HG03342 (cell line): Measurements from ENCODE around the gene MAN2A1.
A peak's percentile ranks its signal among the peaks of the same experiment; 100 is the strongest.
"Not testable (repeated sequence)": the region's sequence is repeated elsewhere in the genome, so short reads cannot be mapped to it uniquely, and the experiment has no call there.

Source experiments
- ATAC-seq: cut with Tn5 transposase; IDR thresholded peaks from one replicate; pipeline ENCODE4 v1.9.1; 2021; ENCODE audit warnings: mild to moderate bottlenecking, moderate library complexity; ENCODE audit not compliant: unreplicated experiment

Gene MAN2A1

GRCh38 chr5:109750463-109750862, 60.7 kb downstream of the MAN2A1 start:
- no peak for ATAC-seq

GRCh38 chr5:109753279-109753678, 63.6 kb downstream of the MAN2A1 start:
- ATAC-seq: no peak

- no peak for ATAC-seq
Measured at GRCh38 chr5:109754319-109754718, 64.6 kb downstream of the MAN2A1 start.

GRCh38 chr5:109755761-109756160, 66.0 kb downstream of the MAN2A1 start:
- ATAC-seq: no peak

GRCh38 chr5:109756543-109757185, 66.9 kb downstream of the MAN2A1 start:
- ATAC-seq: no peak

DNA sequence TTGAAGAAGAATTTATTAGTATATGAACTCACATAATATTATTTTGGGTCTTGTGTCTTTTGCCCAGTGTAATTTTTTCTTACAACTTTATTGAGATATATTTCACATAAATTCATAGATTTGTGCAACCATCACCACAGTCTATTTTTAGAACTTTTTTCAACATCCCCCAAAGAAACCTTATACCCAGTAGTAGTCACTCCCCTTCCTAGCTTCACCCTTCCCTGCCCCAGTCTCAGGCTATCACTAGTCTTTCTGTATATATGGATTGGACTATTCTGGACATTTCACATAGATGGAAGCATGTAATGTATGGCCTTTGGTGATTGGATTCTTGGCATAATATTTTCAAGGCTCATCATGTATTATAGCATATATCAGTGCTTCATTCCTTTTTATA, 67.8 kb downstream of the MAN2A1 start:
- ATAC-seq: no peak

DNA sequence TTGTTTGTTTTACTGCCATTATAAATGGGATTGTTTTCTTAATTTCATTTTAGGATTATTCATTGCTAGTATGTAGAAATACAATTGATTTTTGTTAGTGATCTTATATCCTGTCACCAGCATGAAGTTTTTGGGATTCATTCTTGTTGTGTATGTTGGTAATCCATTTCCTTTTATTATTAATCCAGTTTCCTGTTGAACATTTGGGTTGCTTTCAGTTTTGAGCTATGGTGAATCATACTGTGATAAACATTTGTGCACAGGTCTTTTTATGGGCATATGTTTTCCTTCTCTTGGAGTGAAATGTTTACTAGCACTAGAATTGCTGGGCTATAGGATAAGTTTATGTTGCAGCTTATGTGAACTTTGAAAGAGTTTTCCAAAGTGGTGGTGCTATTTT, 69.6 kb downstream of the MAN2A1 start:
- ATAC-seq: peak; percentile 68

DNA sequence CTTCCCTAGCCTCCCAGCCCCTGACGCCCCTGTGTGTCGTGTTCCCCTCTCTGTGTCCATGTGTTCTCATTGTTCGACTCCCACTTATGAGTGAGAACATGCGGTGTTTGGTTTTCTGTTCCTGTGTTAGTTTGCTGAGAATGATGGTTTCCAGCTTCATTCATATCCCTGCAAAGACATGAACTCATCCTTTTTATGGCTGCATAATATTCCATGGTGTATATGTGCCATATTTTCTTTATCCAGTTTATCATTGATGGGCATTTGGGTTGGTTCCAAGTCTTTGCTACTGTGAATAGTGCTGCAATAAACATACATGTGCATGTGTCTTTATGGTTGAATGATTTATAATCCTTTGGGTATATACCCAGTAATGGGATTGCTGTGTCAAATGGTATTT, 70.4 kb downstream of the MAN2A1 start:
- not testable (repeated sequence) for ATAC-seq

DNA sequence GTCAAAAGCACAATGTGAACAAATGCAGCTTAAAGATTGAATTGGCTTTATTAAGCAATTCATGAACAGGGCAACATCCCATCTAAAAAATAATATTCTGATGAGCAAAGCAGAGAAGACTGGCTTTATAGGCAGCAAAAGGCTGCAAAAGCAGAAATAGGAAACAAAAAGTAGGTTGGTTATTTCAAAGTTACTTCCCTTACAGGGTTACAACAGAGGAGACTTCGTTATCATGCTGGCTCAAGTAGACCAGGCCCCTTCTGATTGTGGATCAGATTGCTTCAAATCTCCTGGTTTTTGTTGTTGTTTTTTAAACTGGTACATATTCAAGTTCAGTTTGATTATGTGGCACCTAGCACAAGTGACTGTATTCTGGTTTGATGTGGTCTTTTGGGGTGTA, 73.1 kb downstream of the MAN2A1 start:
- ATAC-seq: no peak

DNA sequence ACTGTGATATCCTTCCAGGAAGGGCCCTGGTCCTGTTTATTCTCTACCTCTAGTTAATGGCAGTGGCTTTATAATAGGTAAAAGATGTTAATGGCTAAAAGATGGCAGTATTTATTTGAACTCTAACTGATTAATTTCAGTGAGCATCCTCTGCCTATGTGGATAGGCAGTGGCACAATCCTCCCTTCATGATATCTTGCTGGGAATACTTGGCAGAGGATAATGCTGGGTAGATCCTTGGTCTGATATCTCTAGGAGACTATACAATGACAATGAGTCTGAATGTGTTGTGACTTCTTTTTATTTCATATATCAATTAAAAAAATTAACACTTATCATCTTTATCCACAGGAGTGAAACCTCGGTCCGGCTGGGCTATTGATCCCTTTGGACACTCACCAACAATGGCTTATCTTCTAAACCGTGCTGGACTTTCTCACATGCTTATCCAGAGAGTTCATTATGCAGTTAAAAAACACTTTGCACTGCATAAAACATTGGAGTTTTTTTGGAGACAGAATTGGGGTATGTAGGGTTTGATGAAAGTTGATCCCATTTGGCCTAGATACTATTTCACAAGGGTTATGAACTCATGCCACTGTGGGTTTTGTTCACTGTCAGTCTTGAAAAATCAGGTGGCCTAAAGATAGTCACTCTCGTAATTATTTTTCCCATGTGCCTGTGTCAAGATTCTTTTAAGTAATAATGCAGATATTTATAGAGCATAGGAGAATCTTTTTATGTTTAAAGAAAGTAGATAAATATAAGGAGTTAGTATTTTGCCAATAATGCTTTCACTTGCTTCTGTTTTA, 77.7 kb downstream of the MAN2A1 start:
- no peak for ATAC-seq

DNA sequence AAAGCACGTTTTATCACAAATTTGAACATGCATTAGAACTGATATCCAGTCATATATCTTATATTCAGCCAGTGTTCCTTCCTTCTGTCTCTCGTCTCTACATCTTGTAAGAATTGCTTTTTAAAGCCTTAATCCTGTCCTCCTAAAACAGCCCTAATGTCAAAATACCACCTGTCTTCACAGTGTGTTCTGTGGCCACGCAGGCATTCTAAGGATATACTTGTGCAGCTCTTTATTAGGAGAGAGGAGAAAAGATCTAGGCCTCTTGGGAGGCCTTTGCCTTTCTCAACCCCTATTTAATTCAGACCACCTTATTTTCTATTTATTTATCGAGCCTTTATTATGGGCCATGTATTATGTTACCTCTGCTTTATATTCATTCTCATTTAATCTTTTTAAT, 78.3 kb downstream of the MAN2A1 start:
- ATAC-seq: no peak

GRCh38 chr5:109769597-109770291, 80.0 kb downstream of the MAN2A1 start:
- no peak for ATAC-seq

DNA sequence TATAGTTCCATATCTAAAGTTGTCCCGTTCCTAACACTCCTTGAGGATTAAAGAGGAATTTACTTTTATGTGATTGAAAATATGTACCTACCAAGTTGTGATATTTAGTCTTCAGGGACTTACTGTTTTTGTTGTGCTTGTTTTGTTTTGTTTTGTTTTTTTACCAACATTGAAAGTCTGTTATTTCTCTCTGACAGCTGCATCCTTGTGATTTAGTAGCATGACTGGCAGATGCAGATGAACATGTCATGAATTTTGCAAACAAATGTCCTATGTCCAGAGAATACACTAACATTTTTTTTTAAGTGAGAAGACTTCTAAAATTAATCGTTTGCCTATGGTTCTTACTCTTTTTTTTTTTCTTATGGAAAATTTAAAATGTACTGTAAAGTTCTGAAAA, 85.4 kb downstream of the MAN2A1 start:
- ATAC-seq: no peak

- no peak for ATAC-seq
Measured at GRCh38 chr5:109779036-109779735, 89.5 kb downstream of the MAN2A1 start.

GRCh38 chr5:109784687-109785086, 95.0 kb downstream of the MAN2A1 start:
- no peak for ATAC-seq

DNA sequence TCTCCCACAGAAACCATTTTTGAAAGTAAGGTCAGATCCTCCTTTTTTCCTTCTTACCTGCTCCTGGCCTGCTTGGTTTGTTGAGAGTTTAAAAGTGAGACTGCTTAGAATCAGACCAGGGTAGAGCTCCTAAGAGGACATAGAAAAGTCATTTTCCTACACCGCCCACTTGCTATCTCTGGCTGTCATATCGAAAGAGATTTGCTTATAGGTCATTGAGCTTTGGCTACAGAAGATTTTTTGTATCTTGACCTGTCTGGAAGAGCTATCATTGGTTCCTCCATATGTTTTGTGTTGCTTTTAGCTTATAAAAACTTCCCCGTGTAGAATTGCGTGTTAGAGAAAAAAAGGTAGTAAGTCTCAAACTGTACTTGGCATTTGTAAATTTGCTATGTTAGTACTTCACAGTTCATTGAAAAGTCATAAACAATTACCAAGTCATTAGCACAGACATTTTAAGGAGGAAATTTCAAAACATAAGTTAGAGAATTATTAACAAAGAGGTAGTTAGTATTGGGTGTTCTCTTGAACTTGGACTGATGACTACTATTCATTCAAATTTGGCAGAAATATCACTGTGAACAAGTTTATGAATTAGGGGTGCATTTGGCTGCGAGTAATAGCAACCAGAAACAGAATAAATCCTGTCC, 96.6 kb downstream of the MAN2A1 start:
- no peak for ATAC-seq

DNA sequence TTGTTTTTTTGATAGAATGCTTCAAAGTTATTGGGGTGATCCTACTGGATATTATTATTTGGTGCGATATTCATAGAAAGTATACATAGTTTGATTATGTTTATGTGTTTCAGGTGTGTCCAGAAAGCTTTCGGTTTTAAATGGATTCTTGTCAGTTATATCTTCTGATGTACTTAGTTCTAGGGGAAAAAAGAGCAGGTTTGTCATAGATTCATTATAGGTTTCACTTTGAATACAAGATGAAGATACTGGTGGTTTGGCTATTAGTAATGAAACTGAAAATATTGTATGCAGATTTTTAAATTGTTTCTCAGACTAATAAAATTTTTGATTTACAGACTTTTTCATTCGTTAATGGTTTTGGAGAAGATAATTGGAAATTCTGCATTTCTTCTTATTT, 98.9 kb downstream of the MAN2A1 start:
- peak; percentile 93 for ATAC-seq

DNA sequence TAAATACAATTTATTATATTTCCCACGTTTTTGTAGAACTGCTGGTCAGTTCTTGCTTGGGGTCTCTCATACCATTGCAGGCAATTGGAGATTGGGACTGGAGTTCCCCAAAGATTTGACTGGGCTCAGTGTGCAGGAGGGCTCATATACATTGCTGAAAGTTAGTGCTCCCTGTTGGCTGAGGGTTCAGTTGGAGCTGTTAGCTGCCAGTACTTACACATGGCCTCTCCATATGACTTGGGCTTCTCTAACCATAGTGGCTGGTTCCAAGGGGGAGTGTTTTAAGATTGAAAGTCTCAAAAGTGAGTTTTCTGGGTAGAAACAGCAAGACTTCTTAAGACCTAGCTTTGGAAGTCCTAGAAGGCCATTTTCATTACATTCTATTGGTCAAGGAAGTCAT, 102.9 kb downstream of the MAN2A1 start:
- no peak for ATAC-seq

GRCh38 chr5:109803854-109804253, 114.1 kb downstream of the MAN2A1 start:
- no peak for ATAC-seq

DNA sequence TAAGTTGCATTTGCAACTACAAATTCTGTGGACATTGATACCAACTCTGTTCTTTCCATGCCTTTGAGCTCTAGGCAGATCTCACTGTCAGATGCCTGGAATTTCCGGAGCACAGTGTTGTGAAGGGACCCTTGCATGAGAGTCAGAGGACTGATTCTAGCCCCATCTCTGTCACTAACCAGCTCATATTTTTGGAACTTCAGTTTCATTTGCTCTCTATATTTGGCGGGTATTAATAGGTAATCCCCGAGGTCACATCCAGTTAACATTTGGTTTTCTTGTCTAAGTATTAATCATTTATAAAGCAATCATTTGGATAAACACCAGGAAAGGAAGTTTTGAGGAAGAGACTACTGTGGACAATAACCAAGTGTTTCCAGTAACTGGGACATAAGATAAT, 115.7 kb downstream of the MAN2A1 start:
- no peak for ATAC-seq

DNA sequence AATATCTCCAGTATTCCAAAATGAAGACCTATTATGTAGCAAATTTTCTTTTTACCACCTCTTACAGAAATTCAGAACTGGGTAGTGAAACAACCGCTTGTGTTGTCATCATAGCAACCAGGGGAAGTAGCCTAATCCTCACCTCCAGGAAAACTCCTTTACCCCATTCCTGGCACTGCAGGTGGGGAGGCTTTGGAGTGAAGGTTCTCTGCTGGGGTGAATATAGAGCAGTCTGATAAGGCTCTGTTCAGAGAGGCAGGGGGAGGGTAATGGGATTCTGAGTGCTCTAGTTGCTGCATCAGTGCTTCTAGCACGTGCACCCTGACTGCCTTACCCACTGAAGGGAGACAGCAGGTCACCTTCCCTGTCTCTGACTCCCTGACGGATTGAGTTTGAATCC, 116.2 kb downstream of the MAN2A1 start:
- no peak for ATAC-seq
